Effector memory CD4-positive, alpha-beta T cell (primary cell): ENCODE results near the gene CAMK2G.
"Not testable (repeated sequence)": the region's sequence is repeated elsewhere in the genome, so short reads cannot be mapped to it uniquely, and the experiment has no call there.

ENCODE experiments used
- DNase-seq, 3 donors: peaks; one replicate each; pipeline ENCODE4 v3.0.0-alpha.2; 2020
- H3K27ac ChIP-seq: 2 replicates; pipeline ENCODE4 v1.7.0; 2013; ENCODE audit warnings: mild to moderate bottlenecking, low read length, moderate library complexity; ENCODE audit not compliant: insufficient read depth, poor library complexity, severe bottlenecking
- H3K27me3 ChIP-seq: replicated peaks from 2 replicates; pipeline ENCODE4 v1.7.0; 2013; ENCODE audit warnings: mild to moderate bottlenecking, low read length; ENCODE audit not compliant: insufficient read depth, control insufficient read depth, poor library complexity, severe bottlenecking
- H3K36me3 ChIP-seq: 2 replicates; pipeline ENCODE4 v1.7.0; 2013; ENCODE audit warnings: mild to moderate bottlenecking, low read length, moderate library complexity; ENCODE audit not compliant: control insufficient read depth, insufficient read depth
- H3K4me1 ChIP-seq: 2 replicates; pipeline ENCODE4 v1.7.0; 2013; ENCODE audit warnings: low read length, mild to moderate bottlenecking; ENCODE audit not compliant: control insufficient read depth, insufficient read depth, poor library complexity, severe bottlenecking
- H3K4me3 ChIP-seq: 2 replicates; pipeline ENCODE4 v1.7.0; 2013; ENCODE audit warnings: low read length, low read depth, mild to moderate bottlenecking; ENCODE audit not compliant: insufficient read depth, poor library complexity, severe bottlenecking
- H3K9me3 ChIP-seq: 2 replicates; pipeline ENCODE4 v1.7.0; 2013; ENCODE audit warnings: mild to moderate bottlenecking, low read length, moderate library complexity; ENCODE audit not compliant: control insufficient read depth
- total RNA-seq, 3 donors: gene quantifications; one replicate each; lab custom pipeline; 2026; lab: John Stamatoyannopoulos, UW

Gene CAMK2G
- 86.3 to 103 (median 94.1) reads per million in 3 donors for total RNA-seq

DNA sequence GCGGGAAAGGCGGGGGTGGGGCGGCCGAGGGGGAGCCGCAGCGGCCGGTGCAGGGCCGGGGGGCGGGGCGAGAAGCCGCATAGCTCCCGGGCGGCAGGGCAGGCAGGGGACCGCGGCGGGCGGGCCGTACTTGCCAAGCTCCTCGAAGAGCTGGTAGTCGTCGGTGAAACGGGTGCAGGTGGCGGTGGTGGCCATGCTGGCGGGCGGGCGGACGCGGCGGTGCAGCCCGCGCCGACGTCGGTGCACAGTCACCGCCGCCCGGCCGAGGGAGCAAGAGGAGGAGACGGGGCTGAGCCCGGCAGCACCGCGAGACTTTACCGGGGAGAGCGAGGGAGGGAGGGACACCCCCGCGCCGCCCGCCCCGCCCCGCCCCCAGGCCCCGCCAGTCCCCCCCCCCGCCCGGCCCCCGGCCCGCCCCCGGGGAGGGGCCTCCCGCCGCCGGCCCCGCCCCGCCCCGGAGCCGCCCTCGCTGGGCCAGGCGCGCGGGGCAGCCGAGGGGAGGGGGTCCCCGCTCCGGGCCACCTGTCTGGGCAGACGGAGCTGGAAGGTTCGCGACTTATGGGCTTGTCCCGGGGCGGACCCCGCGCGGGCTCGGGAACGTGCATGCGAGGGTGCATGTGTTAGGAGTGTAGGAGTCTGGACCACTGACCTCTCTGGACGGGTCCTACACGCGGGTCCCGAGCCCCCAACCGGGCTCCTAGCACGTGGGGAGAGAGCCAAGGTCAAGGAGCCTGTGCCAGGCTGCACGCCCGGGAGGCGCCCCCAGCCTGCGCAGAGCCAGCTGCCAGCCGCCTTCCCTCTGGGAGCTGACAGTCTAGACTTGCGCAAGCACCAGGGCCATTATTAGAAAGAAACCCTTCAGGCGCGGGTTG lies at the start of gene CAMK2G:
CAMK2G (minus strand) TSS at position 289 of the 872 bp plus-strand sequence; CDS start at position 195, 94 bp downstream.
- Histone ChIP-seq H3K9me3 (no peaks in the 10 kb centered on the region), H3K4me1 (peaks cover 33% of the 10 kb centered on the region), H3K27me3 (no peaks in the 10 kb centered on the region), H3K27ac (peak within 1 kb of the TSS; percentile 76), H3K36me3 (peaks cover 14% of the 10 kb centered on the region), H3K4me3 (peak within 1 kb of the TSS; percentile 67)
- peak; percentile 70 to 79 (median 74) for DNase-seq

- no peaks in the 10 kb centered on the region for H3K36me3 ChIP-seq
- no peaks in the 10 kb centered on the region for H3K27me3 ChIP-seq
- DNase-seq = no peak
- H3K27ac ChIP-seq = no peak overlapping the region
- peaks cover 15% of the 10 kb centered on the region for H3K4me1 ChIP-seq
- H3K4me3 ChIP-seq = no peak overlapping the region
- no peaks in the 10 kb centered on the region for H3K9me3 ChIP-seq
Observed at GRCh38 chr10:73922864-73923133, 48.4 kb upstream of the CAMK2G start.

GRCh38 chr10:73922007-73922863 lies 47.9 kb upstream of the CAMK2G start:
- H3K4me3 ChIP-seq = peak overlapping the region; percentile 24
- no peaks in the 10 kb centered on the region for H3K36me3 ChIP-seq
- H3K27ac ChIP-seq = no peak overlapping the region
- peaks cover 15% of the 10 kb centered on the region for H3K4me1 ChIP-seq
- DNase-seq = no peak
- H3K27me3 ChIP-seq = no peaks in the 10 kb centered on the region
- H3K9me3 ChIP-seq = no peaks in the 10 kb centered on the region

DNA sequence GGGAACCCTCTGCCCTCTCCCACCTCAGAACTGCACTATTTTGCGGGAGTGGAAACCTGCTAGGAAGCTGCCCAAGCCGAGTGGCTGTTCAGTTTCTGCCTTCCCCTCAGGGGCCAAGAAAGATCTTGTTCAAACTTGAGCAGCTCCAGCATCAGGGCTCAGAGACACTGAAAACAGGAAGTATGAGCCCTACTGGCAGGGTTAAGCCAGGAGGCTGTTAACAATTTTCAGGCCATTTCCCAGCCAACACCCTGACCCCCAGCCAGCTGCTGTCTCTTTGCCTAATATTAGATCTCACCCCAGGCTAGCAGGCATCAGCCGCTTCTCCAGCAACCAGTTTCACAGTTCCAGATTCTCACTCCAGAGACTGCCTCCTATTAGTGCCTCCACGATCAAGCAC lies 45.7 kb upstream of the CAMK2G start:
- no peak for DNase-seq
- no peaks in the 10 kb centered on the region for H3K36me3 ChIP-seq
- H3K27ac ChIP-seq = no peak overlapping the region
- H3K4me3 ChIP-seq = no peak overlapping the region
- peaks cover 15% of the 10 kb centered on the region for H3K4me1 ChIP-seq
- no peaks in the 10 kb centered on the region for H3K9me3 ChIP-seq
- H3K27me3 ChIP-seq = no peaks in the 10 kb centered on the region

DNA sequence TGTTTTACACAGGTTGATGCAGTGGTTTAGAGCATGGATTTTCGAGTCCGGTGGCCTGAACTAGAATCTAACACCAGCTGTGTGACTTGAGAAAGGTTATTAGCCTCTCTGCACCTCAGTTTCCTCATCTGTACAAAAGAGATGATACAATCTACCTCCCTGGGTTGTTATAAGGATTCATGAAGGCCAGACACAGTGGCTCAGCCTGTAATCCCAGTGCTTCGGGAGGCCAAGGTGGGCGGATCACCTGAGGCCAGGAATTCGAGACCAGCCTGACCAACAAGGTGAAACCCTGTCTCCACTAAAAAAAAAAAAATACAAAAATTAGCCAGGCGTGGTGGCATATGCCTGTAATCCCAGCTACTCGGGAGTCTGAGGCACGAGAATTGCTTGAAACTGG lies 45.1 kb upstream of the CAMK2G start:
- not testable (repeated sequence) for H3K9me3 ChIP-seq, H3K27ac ChIP-seq, H3K27me3 ChIP-seq, H3K4me3 ChIP-seq, H3K36me3 ChIP-seq, DNase-seq
- H3K4me1 ChIP-seq = peaks cover 15% of the 10 kb centered on the region

DNA sequence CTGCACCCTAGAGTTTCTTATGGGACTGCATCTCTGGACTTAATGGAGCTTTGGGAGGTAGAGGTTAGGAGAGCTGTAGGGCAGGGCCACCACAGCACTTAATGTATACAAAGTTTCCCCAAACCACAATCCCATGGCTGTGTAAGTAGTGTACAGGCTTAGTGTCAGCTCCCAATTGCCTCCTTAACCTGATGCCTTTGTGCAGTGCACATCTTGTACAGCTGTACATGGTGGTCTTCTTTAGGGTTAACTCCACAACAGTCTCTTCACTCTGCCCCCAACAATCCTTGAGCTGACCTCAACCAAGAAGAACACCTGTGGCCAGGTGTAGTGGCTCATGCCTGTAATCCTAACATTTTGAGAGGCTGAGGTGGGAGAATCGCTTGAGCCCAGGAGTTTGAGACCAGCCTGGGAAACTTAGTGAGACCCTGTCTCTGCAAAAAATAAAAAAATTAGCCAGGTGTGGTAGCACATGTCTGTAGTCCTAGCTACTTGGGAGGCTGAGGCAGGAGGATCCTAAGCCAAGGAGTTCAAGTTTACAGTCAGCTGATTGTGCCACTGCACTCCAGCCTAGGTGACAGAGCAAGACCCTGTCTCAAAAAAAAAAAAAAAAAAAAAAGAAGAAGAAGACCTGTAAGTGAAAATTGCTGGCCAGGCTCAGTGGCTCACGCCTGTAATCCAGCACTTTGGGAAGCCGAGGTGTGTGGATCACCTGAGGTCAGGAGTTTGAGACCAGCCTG lies 43.4 kb upstream of the CAMK2G start:
- H3K27me3 ChIP-seq = no peaks in the 10 kb centered on the region
- peaks cover 13% of the 10 kb centered on the region for H3K4me1 ChIP-seq
- H3K27ac ChIP-seq = no peak overlapping the region
- H3K4me3 ChIP-seq = no peak overlapping the region
- H3K9me3 ChIP-seq = no peaks in the 10 kb centered on the region
- H3K36me3 ChIP-seq = no peaks in the 10 kb centered on the region
- DNase-seq = no peak

- DNase-seq = no peak
- H3K4me1 ChIP-seq = peaks cover 5% of the 10 kb centered on the region
- no peaks in the 10 kb centered on the region for H3K36me3 ChIP-seq
- no peak overlapping the region for H3K4me3 ChIP-seq
- no peak overlapping the region for H3K27ac ChIP-seq
- H3K27me3 ChIP-seq = peaks cover 3% of the 10 kb centered on the region
- H3K9me3 ChIP-seq = no peaks in the 10 kb centered on the region
Observed at GRCh38 chr10:73916761-73917470, 42.6 kb upstream of the CAMK2G start.

GRCh38 chr10:73915206-73915851 lies 41.0 kb upstream of the CAMK2G start:
- Histone ChIP-seq H3K4me1 (peaks cover 10% of the 10 kb centered on the region), H3K27me3 (peaks cover 14% of the 10 kb centered on the region), H3K4me3 (no peak overlapping the region), H3K36me3 (no peaks in the 10 kb centered on the region), H3K9me3 (no peaks in the 10 kb centered on the region), H3K27ac (no peak overlapping the region)
- DNase-seq = no peak

DNA sequence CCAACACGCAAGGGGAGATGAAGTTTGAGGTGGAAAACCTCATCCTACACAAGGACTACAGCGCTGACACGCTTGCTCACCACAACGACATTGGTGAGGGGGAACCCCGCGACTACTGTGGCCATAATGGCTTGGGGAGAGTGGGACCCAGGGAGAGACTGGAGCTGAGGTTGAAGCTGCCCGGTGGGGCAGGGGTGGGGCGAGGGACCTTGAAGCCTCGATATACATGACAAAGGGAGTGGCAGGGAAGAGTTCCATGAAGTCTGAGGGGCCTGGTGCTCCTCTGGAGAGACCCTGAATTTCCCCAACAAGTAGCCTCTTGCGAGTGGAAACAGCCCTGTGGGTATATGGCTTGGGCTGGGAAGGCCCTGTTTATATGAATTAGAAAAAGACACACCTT lies 39.7 kb upstream of the CAMK2G start:
- Histone ChIP-seq H3K4me3 (no peak overlapping the region), H3K4me1 (peaks cover 12% of the 10 kb centered on the region), H3K9me3 (no peaks in the 10 kb centered on the region), H3K27me3 (peaks cover 14% of the 10 kb centered on the region), H3K27ac (no peak overlapping the region), H3K36me3 (no peaks in the 10 kb centered on the region)
- DNase-seq = no peak
